Thyroid gland (tissue), 4 donors: ENCODE results near the gene SEMA5A. TPM values are rescaled to one million over a fixed set of nuclear protein-coding genes. Genes with fewer than 3 reads are reported as not detected.

Source experiments
- DNase-seq, 2 donors: peaks; one replicate each; pipeline ENCODE4 v3.0.0-alpha.2; 2019
- H3K27ac ChIP-seq, 3 donors: fragments of 200-600 bp; sonication (generic); 1 replicate in 2 of 3; 2 replicates in 1 of 3; pipeline ENCODE4 v1.5.1; 2016 to 2019; ENCODE audit warnings: mild to moderate bottlenecking in 1 of 3, moderate library complexity in 1 of 3
- H3K27me3 ChIP-seq: fragments of 200-600 bp; sonication (generic); one replicate; pipeline ENCODE4 v1.5.1; 2019
- H3K36me3 ChIP-seq, 2 donors: fragments of 200-600 bp; sonication (generic); one replicate each; pipeline ENCODE4 v1.5.1; 2016 to 2019
- H3K4me1 ChIP-seq, 2 donors: fragments of 200-600 bp; sonication (generic); one replicate each; pipeline ENCODE4 v1.5.1; 2017 to 2019
- H3K4me3 ChIP-seq, 3 donors: fragments of 200-600 bp; sonication (generic); replicated peaks in 1 of 3; 1 replicate in 2 of 3; 2 replicates in 1 of 3; pipeline ENCODE4 v1.5.1; 2016; ENCODE audit warnings: mild to moderate bottlenecking in 1 of 3
- H3K9me3 ChIP-seq: fragments of 200-600 bp; sonication (generic); one replicate; pipeline ENCODE4 v1.5.1; 2017
- CTCF ChIP-seq, 6 experiments: fragments of 200-600 bp in 3 of 6; fragments of 450-650 bp in 3 of 6; sonication (generic) in 3 of 6; IDR thresholded peaks; one replicate each; pipeline ENCODE4 v1.5.1; 2016 to 2019; ENCODE audit warnings: antibody characterized with exemption in 6 of 6, mild to moderate bottlenecking in 2 of 6, inconsistent platforms in 1 of 6, moderate library complexity in 1 of 6
- POLR2A ChIP-seq, 2 donors: fragments of 450-650 bp; IDR thresholded peaks; one replicate each; pipeline ENCODE4 v1.6.1; 2017; ENCODE audit warnings: antibody characterized with exemption in 2 of 2, mild to moderate bottlenecking in 2 of 2, moderate library complexity in 1 of 2
- WGBS, 2 donors: methylation state at CpG; one replicate each; pipeline ENCODE4 v1.1.5; 2017; 5-methylcytosine and 5-hydroxymethylcytosine counted together
- intact Hi-C: fragments of 100-400 bp; cut with DNase I; formaldehyde crosslinking; loops from one replicate; pipeline ENCODE4 v1.15.1; 2023
- total RNA-seq, 4 donors: library from RNA; depleted of rRNA; stranded (reverse); fragments of >200 nt; gene quantifications; one replicate each; pipeline ENCODE4 v1.2.3, GENCODE V29; 2016

The SEMA5A gene
- total RNA-seq, 4 donors from 2014 or later: 1.8 to 8.4 (median 3.8) TPM

DNA sequence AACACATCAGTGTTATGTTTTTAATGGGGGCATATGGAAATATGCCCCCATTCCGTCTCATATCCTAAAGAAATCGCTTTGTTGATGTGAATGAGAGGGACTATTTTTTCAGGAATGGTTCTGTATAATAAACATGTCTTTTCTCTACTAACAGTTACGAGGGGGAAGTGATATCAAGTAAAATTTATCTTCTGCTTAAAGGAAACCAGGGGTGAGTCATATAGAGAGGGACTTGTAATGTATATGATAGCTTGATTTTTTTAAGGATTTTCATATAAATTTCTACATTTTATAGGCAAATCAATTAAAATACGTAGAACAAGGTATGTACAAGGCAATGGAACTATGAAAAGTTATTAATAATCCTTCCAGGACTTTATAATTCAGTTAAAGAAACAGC, 207.1 kb downstream of the SEMA5A start:
- Histone ChIP-seq H3K27ac (no peak overlapping the region), H3K9me3 (no peaks in the 10 kb centered on the region), H3K4me1 (no peaks in the 10 kb centered on the region), H3K4me3 (no peak overlapping the region), H3K27me3 (no peaks in the 10 kb centered on the region), H3K36me3 (no peaks in the 10 kb centered on the region)
- intact Hi-C loops: no loop called here
- 93% methylated on average over 4 of the region's 4 CpGs for WGBS, 2 donors
- no peak for DNase-seq
- TF ChIP-seq CTCF (IDR thresholded peaks at IDR 0.05) (no peak), POLR2A (IDR thresholded peaks at IDR 0.05) (no peak)

- no peak overlapping the region for H3K27ac ChIP-seq
- intact Hi-C loops: no loop called here
- no peaks in the 10 kb centered on the region for H3K4me1 ChIP-seq
- no peak overlapping the region for H3K4me3 ChIP-seq
- H3K27me3 ChIP-seq: no peaks in the 10 kb centered on the region
- no peak for DNase-seq
- WGBS, 2 donors: 72 to 83% methylated on average over 4 of the region's 4 CpGs
- TF ChIP-seq POLR2A (IDR thresholded peaks at IDR 0.05) (no peak), CTCF (IDR thresholded peaks at IDR 0.05) (no peak)
- no peaks in the 10 kb centered on the region for H3K36me3 ChIP-seq
- no peaks in the 10 kb centered on the region for H3K9me3 ChIP-seq
These were observed 207.8 kb downstream of the SEMA5A start for GRCh38 chr5:9337928-9338595.

- H3K4me1 ChIP-seq: no peaks in the 10 kb centered on the region
- TF ChIP-seq CTCF (IDR thresholded peaks at IDR 0.05): no peak
- no peak for TF ChIP-seq POLR2A (IDR thresholded peaks at IDR 0.05)
- DNase-seq: no peak
- H3K4me3 ChIP-seq: no peak overlapping the region
- H3K27me3 ChIP-seq: no peaks in the 10 kb centered on the region
- H3K36me3 ChIP-seq: no peaks in the 10 kb centered on the region
- intact Hi-C loops: no loop called here
- no peak overlapping the region for H3K27ac ChIP-seq
- WGBS, 2 donors: 87 to 95% methylated on average over 2 of the region's 2 CpGs
- H3K9me3 ChIP-seq: no peaks in the 10 kb centered on the region
These were observed 209.9 kb downstream of the SEMA5A start for GRCh38 chr5:9335754-9336495.

DNA sequence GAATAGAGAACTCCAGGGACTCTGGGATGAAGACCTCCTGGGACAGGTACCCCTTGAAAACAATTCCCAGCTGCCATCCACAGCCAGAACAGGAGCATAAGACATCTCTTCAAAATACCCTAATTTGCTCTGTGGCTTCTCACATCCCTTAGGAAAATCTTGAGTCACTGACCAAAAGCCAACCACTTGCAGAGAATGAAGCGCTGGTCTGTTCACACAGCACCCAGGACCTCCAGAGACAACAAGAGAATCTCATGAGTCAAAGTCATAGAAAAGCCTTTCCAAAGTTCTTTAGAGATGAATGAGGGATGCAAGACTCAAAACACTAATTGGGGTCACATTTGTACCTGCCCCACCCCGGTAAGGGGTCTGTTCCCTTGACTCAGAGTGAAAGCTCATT, 210.6 kb downstream of the SEMA5A start:
- no peaks in the 10 kb centered on the region for H3K4me1 ChIP-seq
- no peaks in the 10 kb centered on the region for H3K9me3 ChIP-seq
- WGBS, 2 donors: 89 to 96% methylated on average over 2 of the region's 2 CpGs
- no peaks in the 10 kb centered on the region for H3K27me3 ChIP-seq
- no peak for TF ChIP-seq POLR2A (IDR thresholded peaks at IDR 0.05)
- no peak for TF ChIP-seq CTCF (IDR thresholded peaks at IDR 0.05)
- DNase-seq: no peak
- no peak overlapping the region for H3K4me3 ChIP-seq
- no peaks in the 10 kb centered on the region for H3K36me3 ChIP-seq
- intact Hi-C loops: no loop called here
- H3K27ac ChIP-seq: no peak overlapping the region

GRCh38 chr5:9332026-9332425, 213.8 kb downstream of the SEMA5A start:
- no peaks in the 10 kb centered on the region for H3K9me3 ChIP-seq
- no peak overlapping the region for H3K4me3 ChIP-seq
- no peak overlapping the region for H3K27ac ChIP-seq
- H3K27me3 ChIP-seq: no peaks in the 10 kb centered on the region
- intact Hi-C loops: no loop called here
- DNase-seq: no peak
- H3K36me3 ChIP-seq: no peaks in the 10 kb centered on the region
- no peak for TF ChIP-seq POLR2A (IDR thresholded peaks at IDR 0.05)
- TF ChIP-seq CTCF (IDR thresholded peaks at IDR 0.05): no peak
- WGBS, 2 donors: 88 to 96% methylated on average over 4 of the region's 4 CpGs
- H3K4me1 ChIP-seq: no peaks in the 10 kb centered on the region
